Measurements from ENCODE around the gene MALT1. TPM values are rescaled to one million over a fixed set of nuclear protein-coding genes. Genes with fewer than 3 reads are reported as not detected.

Gene MALT1
- total RNA-seq, 2 experiments from 2014 or later: 82.3 to 84.5 TPM

DNA sequence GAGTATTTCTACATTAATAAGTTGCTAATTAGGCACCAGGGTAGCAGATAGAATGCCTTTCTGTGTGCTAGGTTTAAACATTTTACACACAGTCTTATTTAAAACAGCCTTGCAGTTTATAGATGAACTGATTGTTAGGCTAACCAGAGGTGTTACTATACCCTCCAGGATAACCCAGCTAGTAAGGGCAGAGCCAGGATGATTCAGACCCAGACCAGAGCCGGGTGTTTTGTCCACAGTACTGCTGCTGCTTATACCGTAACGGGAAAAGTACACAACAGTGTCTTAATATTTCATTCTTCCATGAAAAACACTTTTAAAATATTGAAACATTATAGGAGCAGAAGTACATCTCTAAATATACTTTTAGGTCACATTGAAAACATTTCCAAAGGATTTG, 82.7 kb downstream of the MALT1 start:
- H3K4me1 ChIP-seq (ENCODE audit: insufficient read depth, low read length): peaks cover 19% of the 10 kb centered on the region
- H3K27ac Mint-ChIP-seq: peak overlapping the region; percentile 72
- H3K27ac ChIP-seq (ENCODE audit: low read depth in 1 of 2, low read length in 2 of 2): no peak overlapping the region
- intact Hi-C loops (cut with DNase I, micrococcal nuclease): loop anchor here in 1 of 2 experiments (2.0 kb wide), 1 partner anchor 67 kb away; no protein-coding TSS in a partner anchor
- ChIA-PET POLR2A (interaction anchor here (1.3 to 2.4 kb wide), 4 partner anchors 10 to 216 kb away, joined by 4 to 12 read pairs (median 8); partner anchors contain the start of gene MALT1), CTCF (interaction anchor here (3.6 kb wide), 1 partner anchor 10 kb away, joined by 17 read pairs; no protein-coding TSS in a partner anchor)
- H3K36me3 ChIP-seq (ENCODE audit: insufficient read depth, low read length): peaks cover 18% of the 10 kb centered on the region
- TF ChIP-seq, protein P1, sequence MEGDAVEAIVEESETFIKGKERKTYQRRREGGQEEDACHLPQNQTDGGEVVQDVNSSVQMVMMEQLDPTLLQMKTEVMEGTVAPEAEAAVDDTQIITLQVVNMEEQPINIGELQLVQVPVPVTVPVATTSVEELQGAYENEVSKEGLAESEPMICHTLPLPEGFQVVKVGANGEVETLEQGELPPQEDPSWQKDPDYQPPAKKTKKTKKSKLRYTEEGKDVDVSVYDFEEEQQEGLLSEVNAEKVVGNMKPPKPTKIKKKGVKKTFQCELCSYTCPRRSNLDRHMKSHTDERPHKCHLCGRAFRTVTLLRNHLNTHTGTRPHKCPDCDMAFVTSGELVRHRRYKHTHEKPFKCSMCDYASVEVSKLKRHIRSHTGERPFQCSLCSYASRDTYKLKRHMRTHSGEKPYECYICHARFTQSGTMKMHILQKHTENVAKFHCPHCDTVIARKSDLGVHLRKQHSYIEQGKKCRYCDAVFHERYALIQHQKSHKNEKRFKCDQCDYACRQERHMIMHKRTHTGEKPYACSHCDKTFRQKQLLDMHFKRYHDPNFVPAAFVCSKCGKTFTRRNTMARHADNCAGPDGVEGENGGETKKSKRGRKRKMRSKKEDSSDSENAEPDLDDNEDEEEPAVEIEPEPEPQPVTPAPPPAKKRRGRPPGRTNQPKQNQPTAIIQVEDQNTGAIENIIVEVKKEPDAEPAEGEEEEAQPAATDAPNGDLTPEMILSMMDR (IDR thresholded peaks at IDR 0.05): no peak
- no peak overlapping the region for H3K4me3 ChIP-seq (ENCODE audit: low read length)
- DNase-seq (no peak), ATAC-seq (ENCODE audit: poor library complexity) (no peak)
- H3K9me3 ChIP-seq (ENCODE audit: control insufficient read depth in 1 of 2, insufficient read depth in 1 of 2, low read length in 2 of 2): peaks cover 3 to 5% of the 10 kb centered on the region in 2 experiments
- H3K36me3 Mint-ChIP-seq (ENCODE audit: low read depth): peaks cover 32% of the 10 kb centered on the region
- no peaks in the 10 kb centered on the region for H3K27me3 Mint-ChIP-seq
- no peaks in the 10 kb centered on the region for H3K9me3 Mint-ChIP-seq
- H3K4me3 Mint-ChIP-seq: no peak overlapping the region
- H3K27me3 ChIP-seq (ENCODE audit: control insufficient read depth in 1 of 2, insufficient read depth in 2 of 2, low read length in 2 of 2): no peaks in the 10 kb centered on the region
- H3K4me1 Mint-ChIP-seq (ENCODE audit: low read depth): peaks cover 48% of the 10 kb centered on the region

DNA sequence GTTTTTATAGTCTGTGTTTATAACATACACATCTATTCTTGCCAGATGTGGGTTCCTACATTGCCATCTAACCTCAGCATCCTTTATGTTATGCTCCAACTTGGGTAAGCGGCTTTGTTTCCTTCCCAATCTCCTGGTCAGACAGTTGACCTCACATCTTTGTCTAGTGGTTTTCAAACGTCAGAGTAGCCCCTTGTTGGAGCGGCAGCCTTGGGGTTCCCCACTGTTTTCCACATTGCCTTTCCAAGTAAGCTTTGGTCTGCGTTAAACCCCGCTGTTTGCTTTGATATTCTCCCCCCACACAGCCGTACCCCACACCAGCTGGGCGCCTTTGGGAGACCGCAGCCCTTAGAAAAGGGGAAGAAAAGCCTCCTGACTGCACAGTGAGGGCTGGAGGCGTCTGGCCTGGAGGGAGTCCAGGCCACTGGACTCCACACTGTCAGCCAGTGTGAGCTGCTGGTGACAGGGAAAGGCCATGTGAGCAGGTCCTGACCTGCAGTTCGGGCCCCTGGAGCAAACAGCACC, 83.3 kb downstream of the MALT1 start:
- Histone ChIP-seq H3K4me3 (ENCODE audit: low read length) (no peak overlapping the region), H3K36me3 (ENCODE audit: insufficient read depth, low read length) (peaks cover 12% of the 10 kb centered on the region), H3K27ac (ENCODE audit: low read depth in 1 of 2, low read length in 2 of 2) (no peak overlapping the region), H3K4me1 (ENCODE audit: insufficient read depth, low read length) (peaks cover 19% of the 10 kb centered on the region), H3K27me3 (ENCODE audit: control insufficient read depth in 1 of 2, insufficient read depth in 2 of 2, low read length in 2 of 2) (no peaks in the 10 kb centered on the region), H3K9me3 (ENCODE audit: control insufficient read depth in 1 of 2, insufficient read depth in 1 of 2, low read length in 2 of 2) (no peaks in the 10 kb centered on the region)
- intact Hi-C loops (cut with DNase I, micrococcal nuclease): loop anchor here in 1 of 2 experiments (2.0 kb wide), 1 partner anchor 68 kb away; no protein-coding TSS in a partner anchor
- Mint-ChIP-seq H3K36me3 (ENCODE audit: low read depth) (peaks cover 26% of the 10 kb centered on the region), H3K9me3 (no peaks in the 10 kb centered on the region), H3K27ac (peak overlapping the region; percentile 72), H3K4me3 (no peak overlapping the region), H3K4me1 (ENCODE audit: low read depth) (peaks cover 50% of the 10 kb centered on the region), H3K27me3 (no peaks in the 10 kb centered on the region)
- DNase-seq (peak in 2 of 14 experiments; percentile 21 to 22), ATAC-seq (ENCODE audit: poor library complexity) (peak; percentile 37)
- TF ChIP-seq, protein P1 (IDR thresholded peaks at IDR 0.05): no peak
- POLR2A ChIA-PET: interaction anchor here (0.6 to 2.4 kb wide), 6 partner anchors 10 to 264 kb away, joined by 3 to 12 read pairs (median 4); partner anchors contain the start of gene MALT1
- CTCF ChIA-PET: interaction anchor here (3.6 kb wide), 1 partner anchor 9 kb away, joined by 17 read pairs; no protein-coding TSS in a partner anchor

DNA sequence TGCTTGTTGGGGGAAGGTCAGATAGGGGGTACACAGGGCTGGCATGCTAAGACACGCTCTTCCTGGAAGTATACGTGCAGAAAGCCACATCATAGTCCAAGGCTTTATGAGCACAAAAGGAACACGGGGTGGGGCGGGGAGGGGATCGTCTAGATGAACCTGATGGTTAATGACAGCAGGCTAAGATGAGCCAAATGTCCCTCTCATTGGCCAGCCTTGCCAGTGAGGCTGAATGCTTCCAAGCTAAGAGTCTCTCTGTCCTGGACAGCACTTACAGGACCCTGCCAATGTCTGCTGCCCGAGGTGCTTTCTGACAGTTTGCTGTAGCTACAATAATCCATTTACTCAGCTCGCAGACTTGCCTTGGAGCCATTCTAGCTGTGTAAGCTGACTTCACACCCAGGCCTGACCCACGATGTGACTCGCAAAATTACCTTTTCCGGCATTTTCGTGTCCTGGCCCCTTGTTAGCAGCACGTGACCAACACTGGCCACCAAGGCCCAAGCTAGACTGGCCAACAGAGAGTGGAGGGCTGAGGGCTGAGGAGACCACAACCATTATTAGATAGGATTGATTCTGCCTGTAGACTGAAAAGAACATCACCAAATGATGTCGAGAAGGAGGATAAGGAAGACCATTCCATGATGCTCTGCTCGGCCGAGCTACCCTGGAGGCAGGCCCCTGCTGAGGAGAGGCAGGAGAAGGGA, 84.2 kb downstream of the MALT1 start:
- intact Hi-C loops (cut with DNase I, micrococcal nuclease): loop anchor here in 1 of 2 experiments (2.0 kb wide), 1 partner anchor 69 kb away; no protein-coding TSS in a partner anchor
- Mint-ChIP-seq H3K36me3 (ENCODE audit: low read depth) (peaks cover 17% of the 10 kb centered on the region), H3K27ac (peak overlapping the region; percentile 72), H3K27me3 (no peaks in the 10 kb centered on the region), H3K4me1 (ENCODE audit: low read depth) (peaks cover 54% of the 10 kb centered on the region), H3K9me3 (no peaks in the 10 kb centered on the region), H3K4me3 (no peak overlapping the region)
- H3K27me3 ChIP-seq (ENCODE audit: control insufficient read depth in 1 of 2, insufficient read depth in 2 of 2, low read length in 2 of 2): no peaks in the 10 kb centered on the region
- peak; percentile 54 for ATAC-seq (ENCODE audit: poor library complexity)
- CTCF ChIA-PET: interaction anchor here (1.2 to 3.6 kb wide), 2 partner anchors 8 to 9 kb away, joined by 5 to 17 read pairs; no protein-coding TSS in a partner anchor
- no peaks in the 10 kb centered on the region for H3K9me3 ChIP-seq (ENCODE audit: control insufficient read depth in 1 of 2, insufficient read depth in 1 of 2, low read length in 2 of 2)
- POLR2A ChIA-PET: interaction anchor here (1.1 to 2.2 kb wide), 6 partner anchors 9 to 143 kb away, joined by 3 to 12 read pairs (median 4); partner anchors contain the start of gene MALT1
- no peak overlapping the region for H3K4me3 ChIP-seq (ENCODE audit: low read length)
- peaks cover 19% of the 10 kb centered on the region for H3K4me1 ChIP-seq (ENCODE audit: insufficient read depth, low read length)
- peaks cover 4% of the 10 kb centered on the region for H3K36me3 ChIP-seq (ENCODE audit: insufficient read depth, low read length)
- TF ChIP-seq, protein P1 (IDR thresholded peaks at IDR 0.05): no peak
- H3K27ac ChIP-seq (ENCODE audit: low read depth in 1 of 2, low read length in 2 of 2): no peak overlapping the region
- peak in 2 of 14 experiments; percentile 15 to 27 for DNase-seq

All from CD4-positive, alpha-beta T cell (primary cell).